ENCODE data around the gene MRGPRG. TPM values are rescaled to one million over a fixed set of nuclear protein-coding genes. Genes with fewer than 3 reads are reported as not detected.

MRGPRG gene
- total and polyA plus RNA-seq, 2 of the 8 experiments (the other 6 are each of a cell fraction or from before 2014, with no cell fraction given), result not detected

- CTCF ChIA-PET (ENCODE audit: partially characterized antibody), result interaction anchor here (0.6 to 12.0 kb wide), 13 partner anchors 8 to 112 kb away, joined by 3 to 99 read pairs (median 5); no protein-coding TSS in a partner anchor
- H2BK15ac ChIP-seq (ENCODE audit: low read length), result no peak overlapping the region; the same call in 1 of the 2 replicates
- DNase-seq (ENCODE audit: low read depth in 1 of 2, low spot score in 2 of 2), result peak in 1 of 2 experiments; percentile 29
- TF ChIP-seq ATF3 (IDR thresholded peaks at IDR 0.05; ENCODE audit: insufficient read depth, low read depth, low read length) (no peak), RAD21 (IDR thresholded peaks at IDR 0.05 in 1 of 2, conservative IDR thresholded peaks at IDR 0.05 in 1 of 2; ENCODE audit: low read depth in 2 of 2, low read length in 2 of 2) (no peak; a peak in 1 of 4 replicates), SIX5 (IDR thresholded peaks at IDR 0.05; ENCODE audit: low read depth, low read length) (no peak), JUND (IDR thresholded peaks at IDR 0.05; ENCODE audit: low read length) (no peak), CTBP2 (IDR thresholded peaks at IDR 0.05; ENCODE audit: borderline replicate concordance, insufficient read depth, insufficient read length, low read length) (no peak), POLR2AphosphoS5 (IDR thresholded peaks at IDR 0.05; ENCODE audit: low read depth, low read length) (no peak), TBP (IDR thresholded peaks at IDR 0.05; ENCODE audit: low read depth, low read length) (no peak), RXRA (IDR thresholded peaks at IDR 0.05; ENCODE audit: insufficient read depth, low read depth, low read length) (no peak), EZH2 (IDR thresholded peaks at IDR 0.05; ENCODE audit: low read depth, low read length, severe bottlenecking) (peak; percentile 47), KDM1A (IDR thresholded peaks at IDR 0.05; ENCODE audit: borderline replicate concordance, low read length) (peak; percentile 76; the same call in 1 of the 2 replicates)
These were observed 15.2 kb downstream of the MRGPRG start for GRCh38 chr11:3203221-3204043.

More at GRCh38 chr11:3203221-3204043, 15.2 kb downstream of the MRGPRG start:
- Histone ChIP-seq H2AFZ (ENCODE audit: low read length) (0 out of 2 replicates have a peak overlapping the region, but pooled peaks have one; percentile 6), H3K56ac (replicated peaks; ENCODE audit: insufficient read length, low read depth, low read length) (no peak overlapping the region), H2BK20ac (ENCODE audit: low read length) (no peak overlapping the region), H3K14ac (ENCODE audit: insufficient read length) (no peak overlapping the region), H3K9me3 (ENCODE audit: insufficient read depth in 2 of 2, low read depth in 1 of 2, low read length in 1 of 2) (no peaks in the 10 kb centered on the region), H3K36me3 (ENCODE audit: control insufficient read depth in 2 of 4, insufficient read depth in 4 of 4, low read length in 3 of 4) (no peaks in the 10 kb centered on the region), H3K18ac (ENCODE audit: extremely low read depth, low read length) (peak overlapping the region; percentile 78), H4K5ac (ENCODE audit: insufficient read length, low read depth, low read length) (no peak overlapping the region), H4K91ac (replicated peaks; ENCODE audit: insufficient read length, low read length) (no peak overlapping the region), H3K4me2 (ENCODE audit: insufficient read depth in 1 of 2, low read depth in 2 of 2, low read length in 2 of 2) (peak overlapping the region; percentile 67 to 82), H3K27ac (ENCODE audit: low read depth, low read length) (no peak overlapping the region), H2BK5ac (ENCODE audit: low read depth, low read length) (no peak overlapping the region), H4K8ac (ENCODE audit: extremely low read depth, insufficient read depth, low read length) (peak overlapping the region; percentile 35; the same call in 1 of the 2 replicates), H3K9ac (replicated peaks in 1 of 4; ENCODE audit: extremely low read depth in 1 of 4, low read depth in 3 of 4, low read length in 3 of 4) (no peak overlapping the region), H3K23ac (ENCODE audit: insufficient read length) (no peak overlapping the region), H4K20me1 (replicated peaks in 1 of 2; ENCODE audit: control insufficient read depth in 1 of 2, insufficient read depth in 2 of 2, low read length in 2 of 2) (peaks cover 0 to 10% of the 10 kb centered on the region in 2 experiments), H3K79me2 (ENCODE audit: control insufficient read depth in 1 of 2, insufficient read depth in 2 of 2, low read length in 2 of 2) (no peaks in the 10 kb centered on the region), H3K27me3 (replicated peaks in 1 of 4; ENCODE audit: control insufficient read depth in 3 of 4, extremely low read depth in 1 of 4, insufficient read depth in 3 of 4, low read length in 3 of 4) (peaks cover 10 to 42% (median 32%) of the 10 kb centered on the region in 4 experiments), H3K4ac (replicated peaks; ENCODE audit: insufficient read length, low read depth, low read length) (no peak overlapping the region), H3K4me3 (ENCODE audit: extremely low read depth in 1 of 4, insufficient read depth in 2 of 4, low read depth in 3 of 4, low read length in 4 of 4) (peak overlapping the region; percentile 30 to 60 (median 51)), H2BK12ac (ENCODE audit: low read depth, low read length) (no peak overlapping the region), H3K4me1 (replicated peaks in 1 of 4; ENCODE audit: control insufficient read depth in 3 of 4, insufficient read depth in 4 of 4, low read length in 3 of 4) (peaks cover 0 to 4% (median under 1%) of the 10 kb centered on the region in 4 experiments; a peak in 6 of 7 replicates), H2AK5ac (ENCODE audit: low read depth, low read length) (no peak overlapping the region), H2BK120ac (replicated peaks; ENCODE audit: low read depth, low read length) (no peak overlapping the region), H3K23me2 (ENCODE audit: low read depth, low read length) (peaks cover 19% of the 10 kb centered on the region), H3K79me1 (ENCODE audit: low read depth, low read length) (no peaks in the 10 kb centered on the region)
- POLR2A ChIA-PET (ENCODE audit: partially characterized antibody), result interaction anchor here (0.6 to 1.0 kb wide), 2 partner anchors 13 to 45 kb away, joined by 3 read pairs; no protein-coding TSS in a partner anchor
- 12% methylated on average over 33 of the region's 51 CpGs; no CpG with 5 or more reads in 1 of the 2 experiments for WGBS, 2 experiments (ENCODE audit: extremely low coverage in 1 of 2, insufficient coverage in 1 of 2, insufficient read length in 1 of 2, insufficient replicate concordance in 2 of 2, low coverage in 1 of 2, low lambda C conversion rate in 2 of 2, missing lambda C conversion rate in 1 of 2)
- FAIRE-seq, result no peak
